Adrenal gland (tissue), 5 donors: Measurements from ENCODE around the gene AK8.

ENCODE experiments used
- POLR2A ChIP-seq, 2 donors: fragments of 450-650 bp; IDR thresholded peaks; one replicate each; pipeline ENCODE4 v1.6.1; 2017; ENCODE audit warnings: antibody characterized with exemption in 2 of 2, mild to moderate bottlenecking in 2 of 2, moderate library complexity in 1 of 2
- TF ChIP-seq, protein P1 (sequence below), 6 experiments: fragments of 450-650 bp in 4 of 6; fragments of 200-600 bp in 2 of 6; sonication (generic) in 1 of 6; IDR thresholded peaks; 1 replicate in 5 of 6; 2 replicates in 1 of 6; pipeline versions ENCODE4 v1.5.1 to v1.8.0; 2016 to 2021; ENCODE audit warnings: antibody characterized with exemption in 6 of 6, mild to moderate bottlenecking in 2 of 6, moderate library complexity in 1 of 6
- donor health status: DM: no; HTN: no; CAD: no.

DNA sequence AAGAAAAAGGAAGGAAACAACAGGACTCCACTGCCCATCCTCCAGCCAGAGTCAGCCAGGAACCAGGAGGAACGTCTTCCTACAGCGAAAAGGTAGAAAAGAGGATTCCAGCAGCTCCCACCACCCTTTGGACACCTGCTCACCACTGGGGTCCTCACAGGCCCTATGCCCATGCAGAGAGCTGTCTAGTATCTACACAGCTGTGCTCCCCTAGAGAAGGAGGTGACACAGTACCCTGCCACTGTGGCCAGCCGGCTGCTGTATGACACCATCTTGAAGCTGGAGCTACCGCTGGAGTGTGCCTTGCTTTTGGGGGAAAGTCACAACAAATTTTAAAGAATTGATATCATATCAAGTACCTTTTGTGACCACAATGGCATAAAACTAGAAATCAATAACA, 115.2 kb downstream of the AK8 start:
- TF ChIP-seq, protein P1, sequence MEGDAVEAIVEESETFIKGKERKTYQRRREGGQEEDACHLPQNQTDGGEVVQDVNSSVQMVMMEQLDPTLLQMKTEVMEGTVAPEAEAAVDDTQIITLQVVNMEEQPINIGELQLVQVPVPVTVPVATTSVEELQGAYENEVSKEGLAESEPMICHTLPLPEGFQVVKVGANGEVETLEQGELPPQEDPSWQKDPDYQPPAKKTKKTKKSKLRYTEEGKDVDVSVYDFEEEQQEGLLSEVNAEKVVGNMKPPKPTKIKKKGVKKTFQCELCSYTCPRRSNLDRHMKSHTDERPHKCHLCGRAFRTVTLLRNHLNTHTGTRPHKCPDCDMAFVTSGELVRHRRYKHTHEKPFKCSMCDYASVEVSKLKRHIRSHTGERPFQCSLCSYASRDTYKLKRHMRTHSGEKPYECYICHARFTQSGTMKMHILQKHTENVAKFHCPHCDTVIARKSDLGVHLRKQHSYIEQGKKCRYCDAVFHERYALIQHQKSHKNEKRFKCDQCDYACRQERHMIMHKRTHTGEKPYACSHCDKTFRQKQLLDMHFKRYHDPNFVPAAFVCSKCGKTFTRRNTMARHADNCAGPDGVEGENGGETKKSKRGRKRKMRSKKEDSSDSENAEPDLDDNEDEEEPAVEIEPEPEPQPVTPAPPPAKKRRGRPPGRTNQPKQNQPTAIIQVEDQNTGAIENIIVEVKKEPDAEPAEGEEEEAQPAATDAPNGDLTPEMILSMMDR (IDR thresholded peaks at IDR 0.05) = no peak
- no peak for TF ChIP-seq POLR2A (IDR thresholded peaks at IDR 0.05)
